HepG2 (cell line): Measurements from ENCODE around the gene CELSR3. TPM values are rescaled to one million over a fixed set of nuclear protein-coding genes. Genes with fewer than 3 reads are reported as not detected.

Source experiments
- ATF1 ChIP-seq: IDR thresholded peaks from 2 replicates; pipeline ENCODE4 v1.6.1; 2016; ENCODE audit warnings: mild to moderate bottlenecking, control low read depth
- CC2D1A ChIP-seq: sonication (generic); formaldehyde crosslinking; IDR thresholded peaks from 2 replicates; pipeline ENCODE4 v1.8.1; 2023; ENCODE audit warnings: mild to moderate bottlenecking, missing genetic modification reagents
- CEBPB ChIP-seq: IDR thresholded peaks from 2 replicates; pipeline ENCODE4 v1.6.1; 2011; ENCODE audit warnings: low read depth, low read length, improper control_type of control experiment, borderline replicate concordance
- E2F1 ChIP-seq: sonication (generic); formaldehyde crosslinking; IDR thresholded peaks from 2 replicates; pipeline ENCODE4 v1.5.0; 2020; ENCODE audit warnings: missing genetic modification reagents
- FOXJ3 ChIP-seq: sonication (generic); formaldehyde crosslinking; IDR thresholded peaks from 2 replicates; pipeline ENCODE4 v1.4.0; 2020; ENCODE audit warnings: missing genetic modification reagents, mild to moderate bottlenecking, borderline replicate concordance
- HOXA5 ChIP-seq: sonication (generic); formaldehyde crosslinking; IDR thresholded peaks from 2 replicates; pipeline ENCODE4 v1.4.0; 2020; ENCODE audit warnings: missing genetic modification reagents
- IRF2 ChIP-seq: IDR thresholded peaks from 2 replicates; pipeline ENCODE4 v1.6.1; 2018; ENCODE audit warnings: missing genetic modification reagents, missing compliant biosample characterization
- MED13 ChIP-seq: sonication (generic); formaldehyde crosslinking; IDR thresholded peaks from 2 replicates; pipeline ENCODE4 v1.5.0; 2020; ENCODE audit warnings: missing genetic modification reagents
- MIER3 ChIP-seq: IDR thresholded peaks from 2 replicates; pipeline ENCODE4 v1.6.1; 2016; ENCODE audit warnings: missing compliant biosample characterization, borderline replicate concordance
- MLLT10 ChIP-seq: sonication (generic); formaldehyde crosslinking; IDR thresholded peaks from 2 replicates; pipeline ENCODE4 v1.4.0; 2020; ENCODE audit warnings: missing genetic modification reagents
- MTA1 ChIP-seq: sonication (generic); formaldehyde crosslinking; IDR thresholded peaks from 2 replicates; pipeline ENCODE4 v1.4.0; 2020; ENCODE audit warnings: missing genetic modification reagents, mild to moderate bottlenecking, borderline replicate concordance
- PHF5A ChIP-seq: IDR thresholded peaks from one replicate; pipeline ENCODE4 v1.6.1; 2018; ENCODE audit warnings: low read depth, missing genetic modification reagents; ENCODE audit not compliant: unreplicated experiment
- RELA ChIP-seq: sonication (generic); formaldehyde crosslinking; IDR thresholded peaks from 2 replicates; pipeline ENCODE4 v1.4.0; 2020; ENCODE audit warnings: missing genetic modification reagents
- REPIN1 ChIP-seq: sonication (generic); formaldehyde crosslinking; IDR thresholded peaks from 2 replicates; pipeline ENCODE4 v1.8.0; 2022; ENCODE audit warnings: missing genetic modification reagents, low read depth, mild to moderate bottlenecking, borderline replicate concordance
- SNAI1 ChIP-seq: sonication (generic); formaldehyde crosslinking; IDR thresholded peaks from 2 replicates; pipeline ENCODE4 v1.5.0; 2020; ENCODE audit warnings: mild to moderate bottlenecking, missing genetic modification reagents, borderline replicate concordance
- ZFP36L2 ChIP-seq: sonication (generic); formaldehyde crosslinking; IDR thresholded peaks from 2 replicates; pipeline ENCODE4 v1.4.0; 2020; ENCODE audit warnings: missing genetic modification reagents
- ZFP82 ChIP-seq: sonication (generic); formaldehyde crosslinking; IDR thresholded peaks from 2 replicates; pipeline ENCODE4 v1.5.1; 2020; ENCODE audit warnings: mild to moderate bottlenecking, missing genetic modification reagents, borderline replicate concordance
- ZNF20 ChIP-seq: sonication (generic); formaldehyde crosslinking; IDR thresholded peaks from 2 replicates; pipeline ENCODE4 v1.4.0; 2020; ENCODE audit warnings: mild to moderate bottlenecking, moderate library complexity, missing genetic modification reagents
- ZNF264 ChIP-seq: sonication (generic); formaldehyde crosslinking; IDR thresholded peaks from 2 replicates; pipeline ENCODE4 v1.4.0; 2020; ENCODE audit warnings: missing genetic modification reagents
- ZNF510 ChIP-seq: sonication (generic); formaldehyde crosslinking; IDR thresholded peaks from 2 replicates; pipeline ENCODE4 v1.4.0; 2020; ENCODE audit warnings: low read depth, mild to moderate bottlenecking, missing genetic modification reagents
- ZNF629 ChIP-seq: sonication (generic); formaldehyde crosslinking; conservative IDR thresholded peaks from 2 replicates; pipeline ENCODE4 v1.5.0; 2020; ENCODE audit warnings: missing genetic modification reagents
- ZNF670 ChIP-seq: sonication (generic); formaldehyde crosslinking; IDR thresholded peaks from 2 replicates; pipeline ENCODE4 v1.8.0; 2022; ENCODE audit warnings: mild to moderate bottlenecking, missing genetic modification reagents, borderline replicate concordance
- ZNF776 ChIP-seq: sonication (generic); formaldehyde crosslinking; IDR thresholded peaks from 2 replicates; pipeline ENCODE4 v1.4.0; 2020; ENCODE audit warnings: mild to moderate bottlenecking, missing genetic modification reagents
- ZNF83 ChIP-seq: sonication (generic); formaldehyde crosslinking; IDR thresholded peaks from 2 replicates; pipeline ENCODE4 v1.4.0; 2020; ENCODE audit warnings: missing genetic modification reagents, mild to moderate bottlenecking, borderline replicate concordance
- ZSCAN25 ChIP-seq: sonication (generic); formaldehyde crosslinking; IDR thresholded peaks from 2 replicates; pipeline ENCODE4 v1.8.0; 2022; ENCODE audit warnings: mild to moderate bottlenecking, missing genetic modification reagents
- ZUFSP ChIP-seq: sonication (generic); formaldehyde crosslinking; IDR thresholded peaks from 2 replicates; pipeline ENCODE4 v1.9.0; 2021; ENCODE audit warnings: missing genetic modification reagents, mild to moderate bottlenecking, borderline replicate concordance
- polyA plus RNA-seq, 8 experiments: library from polyadenylated mRNA; depleted of rRNA in 3 of 8; stranded (reverse) in 7 of 8; unstranded in 1 of 8; fragments of >200 nt; fragmentation: Illumina TruSeq in 4 of 8; extraction: Trizol in 4 of 8; gene quantifications; 2 replicates each; pipeline versions ENCODE4 v1.2.1 to v1.2.3, GENCODE V29; 2011 to 2016; ENCODE audit warnings: low read depth in 4 of 8, missing spikeins in 1 of 8, mixed read lengths in 1 of 8; ENCODE audit not compliant: insufficient read depth in 1 of 8
- total RNA-seq, 5 experiments: library from RNA; depleted of rRNA; stranded (reverse); fragments of >200 nt; fragmentation: Illumina TruSeq; extraction: Trizol; gene quantifications; 2 replicates each; pipeline ENCODE4 v1.2.3, GENCODE V29; 2016; ENCODE audit warnings: low read depth in 1 of 5

CELSR3 gene
- total and polyA plus RNA-seq, 2 of the 13 experiments (the other 11 are each of a cell fraction or from before 2014, with no cell fraction given), result 5.4 to 6.7 TPM

- TF ChIP-seq E2F1 (CRISPR knock-in tag) (peak; percentile 31; the same call in 1 of the 2 replicates), PHF5A (CRISPR knock-in tag) (peak; percentile 49), MLLT10 (no peak), ZFP82 (no peak), ZNF629 (no peak; the same call in 1 of the 2 replicates), RELA (CRISPR knock-in tag) (no peak), CC2D1A (CRISPR knock-in tag) (peak; percentile 80; the same call in 1 of the 2 replicates), ZFP36L2 (no peak), SNAI1 (0 out of 2 replicates have a peak, but pooled peaks have one; percentile 20), CEBPB (no peak; the same call in 1 of the 2 replicates), REPIN1 (CRISPR knock-in tag) (peak; percentile 72), MTA1 (CRISPR knock-in tag) (peak; percentile 83; the same call in 1 of the 2 replicates), FOXJ3 (CRISPR knock-in tag) (peak; percentile 73; the same call in 1 of the 2 replicates), ATF1 (peak; percentile 83), ZNF83 (CRISPR knock-in tag) (0 out of 2 replicates have a peak, but pooled peaks have one; percentile 27), MED13 (CRISPR knock-in tag) (no peak), ZUFSP (CRISPR knock-in tag) (no peak), ZNF510 (CRISPR knock-in tag) (0 out of 2 replicates have a peak, but pooled peaks have one; percentile 18), IRF2 (no peak; the same call in none of the 2 replicates), ZNF264 (CRISPR knock-in tag) (peak; percentile 76), ZNF776 (CRISPR knock-in tag) (peak; percentile 76; the same call in 1 of the 2 replicates), MIER3 (CRISPR knock-in tag) (no peak), ZNF670 (0 out of 2 replicates have a peak, but pooled peaks have one; percentile 59), ZSCAN25 (CRISPR knock-in tag) (no peak), ZNF20 (CRISPR knock-in tag) (0 out of 2 replicates have a peak, but pooled peaks have one; percentile 66), HOXA5 (CRISPR knock-in tag) (no peak; the same call in none of the 2 replicates)
Observed at GRCh38 chr3:48663489-48664312, 1.0 kb upstream of the CELSR3 start (continued).
